ENCODE results near the gene TSPYL2.

The TSPYL2 gene

DNA sequence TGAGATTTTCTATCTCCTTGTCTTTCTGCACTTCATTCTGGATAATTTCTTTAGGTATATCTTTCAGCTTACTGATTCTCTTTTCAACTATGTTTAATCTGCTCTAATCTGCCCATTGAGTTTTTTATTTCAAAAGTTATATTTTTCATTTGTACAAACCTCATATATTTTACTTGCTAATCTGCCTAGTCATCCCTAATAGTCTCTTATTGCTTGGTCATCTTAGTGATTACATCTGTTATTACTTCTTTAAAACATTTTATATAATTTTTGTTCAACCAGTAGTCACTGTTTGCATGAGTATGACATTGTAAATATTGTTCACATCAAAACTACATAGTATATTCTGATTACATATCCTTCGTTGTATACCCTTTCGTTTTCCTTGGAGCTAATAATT, 44.2 kb downstream of the TSPYL2 start:
- no peak for DNase-seq (ENCODE audit: low spot score)

DNA sequence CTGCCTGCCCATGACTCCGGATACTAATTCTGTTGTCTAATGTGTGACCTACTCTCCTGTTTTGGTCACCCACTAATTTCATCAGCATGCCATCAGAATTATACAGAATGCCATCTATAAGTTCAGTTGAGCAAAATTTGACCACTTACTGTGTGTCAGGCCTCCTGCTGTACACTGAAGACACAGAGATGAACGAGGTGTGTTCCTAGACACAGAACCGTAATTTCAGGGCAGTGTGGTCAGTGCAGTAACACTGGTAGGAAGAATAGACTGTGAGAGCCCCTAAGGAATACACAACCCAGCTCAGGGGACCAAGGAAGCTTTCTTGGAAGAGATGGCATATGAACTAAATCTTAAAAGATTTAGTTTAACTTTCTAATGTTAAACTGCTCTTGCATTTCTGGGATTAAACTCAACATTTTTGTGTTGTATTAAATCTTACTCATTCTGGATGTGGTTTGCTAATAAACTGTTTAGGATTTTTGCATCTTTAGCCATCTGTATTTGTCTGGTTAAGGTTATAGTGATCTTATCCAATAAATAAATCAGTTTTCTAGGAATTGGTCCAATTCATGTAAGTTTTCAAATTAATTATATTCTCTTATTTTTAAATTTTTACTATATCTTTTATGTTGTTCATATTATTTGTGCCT, 46.1 kb downstream of the TSPYL2 start:
- no peak for DNase-seq (ENCODE audit: low spot score)

DNA sequence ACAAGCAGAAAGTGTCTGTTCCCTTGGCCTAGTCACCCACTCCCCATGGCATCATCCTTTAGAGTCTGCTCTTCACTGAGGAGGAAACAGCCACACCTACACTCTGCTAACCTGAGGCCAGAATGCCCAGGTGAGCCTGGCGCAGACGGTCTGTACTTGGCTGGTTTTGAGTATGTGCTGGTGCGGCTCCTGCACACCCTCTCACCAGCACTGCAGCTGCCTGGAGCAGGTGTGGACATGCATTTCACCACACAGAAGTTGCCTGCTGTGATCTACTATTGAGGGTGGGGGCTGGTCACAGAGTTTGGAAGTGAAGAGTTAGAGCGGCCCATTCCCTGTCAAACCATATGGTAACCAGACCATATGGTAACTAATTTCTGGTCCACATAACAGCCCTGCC, 51.2 kb downstream of the TSPYL2 start:
- DNase-seq (ENCODE audit: low spot score) = no peak

DNA sequence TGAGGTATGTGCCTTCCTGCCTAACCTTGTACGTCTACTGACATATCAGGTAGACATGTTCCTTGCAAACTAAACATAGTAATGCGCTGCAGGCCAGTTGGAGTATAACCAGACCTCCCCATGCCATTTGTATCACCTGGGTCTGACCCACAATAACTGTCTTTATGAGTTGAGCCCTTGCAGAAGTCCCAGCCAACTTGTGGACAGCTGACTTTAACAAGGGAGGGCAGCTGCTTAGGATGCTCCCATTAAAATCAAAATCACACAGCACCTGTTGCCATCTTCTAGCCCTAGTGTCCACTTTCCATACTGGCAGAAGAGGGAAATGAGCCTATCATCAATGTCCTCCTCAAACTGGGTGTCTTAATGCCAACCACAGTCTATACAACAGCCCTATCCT, 53.4 kb downstream of the TSPYL2 start:
- no peak for DNase-seq (ENCODE audit: low spot score)

Data from iPS-NIHi11 (cell line).